ENCODE results near the gene ANGPTL4. TPM values are rescaled to one million over a fixed set of nuclear protein-coding genes. Genes with fewer than 3 reads are reported as not detected.
A peak's percentile ranks its signal among the peaks of the same experiment; 100 is the strongest.
"Not testable (repeated sequence)": the region's sequence is repeated elsewhere in the genome, so short reads cannot be mapped to it uniquely, and the experiment has no call there.

ANGPTL4 gene
- 0.19 TPM in 1 of 2 replicates, not detected in the other for total RNA-seq (2014; rRNA removed; shearing (Covaris generic))

- DNase-seq (ENCODE audit: low spot score) = no peak
Measured at GRCh38 chr19:8363803-8364771, at the start of gene ANGPTL4. Gene ANGPTL4 (plus strand): TSS chr19:8364155. CDS start chr19:8364322, 167 bp downstream.

- DNase-seq (ENCODE audit: low spot score) = not testable (repeated sequence)
Measured at GRCh38 chr19:8314981-8315640, 48.8 kb upstream of the ANGPTL4 start.

GRCh38 chr19:8316351-8317125, 47.4 kb upstream of the ANGPTL4 start:
- no peak for DNase-seq (ENCODE audit: low spot score)

GRCh38 chr19:8318835-8319234, 45.1 kb upstream of the ANGPTL4 start:
- DNase-seq (ENCODE audit: low spot score) = not testable (repeated sequence)

- DNase-seq (ENCODE audit: low spot score) = no peak
Measured at GRCh38 chr19:8319807-8320520, 44.0 kb upstream of the ANGPTL4 start.

- no peak for DNase-seq (ENCODE audit: low spot score)
Measured at GRCh38 chr19:8320564-8321066, 43.3 kb upstream of the ANGPTL4 start.

- peak; percentile 97 for DNase-seq (ENCODE audit: low spot score)
Measured at GRCh38 chr19:8321067-8321985, 42.6 kb upstream of the ANGPTL4 start, which contains the start of the genes NDUFA7 and RPS28. Gene NDUFA7 (minus strand): TSS chr19:8321375. CDS start chr19:8321358, 17 bp downstream. Gene RPS28 (plus strand): TSS chr19:8321496. CDS start chr19:8321531, 35 bp downstream.

GRCh38 chr19:8321986-8322637, 41.8 kb upstream of the ANGPTL4 start:
- DNase-seq (ENCODE audit: low spot score) = no peak

- DNase-seq (ENCODE audit: low spot score) = no peak
Measured at GRCh38 chr19:8322638-8322997, 41.3 kb upstream of the ANGPTL4 start.

GRCh38 chr19:8323781-8324185, 40.2 kb upstream of the ANGPTL4 start:
- DNase-seq (ENCODE audit: low spot score) = no peak

GRCh38 chr19:8324186-8325050, 39.5 kb upstream of the ANGPTL4 start:
- no peak for DNase-seq (ENCODE audit: low spot score)

GRCh38 chr19:8325454-8325853, 38.5 kb upstream of the ANGPTL4 start:
- no peak for DNase-seq (ENCODE audit: low spot score)

GRCh38 chr19:8329996-8330395, 34.0 kb upstream of the ANGPTL4 start:
- no peak for DNase-seq (ENCODE audit: low spot score)

GRCh38 chr19:8331263-8331845, 32.6 kb upstream of the ANGPTL4 start:
- DNase-seq (ENCODE audit: low spot score) = no peak

GRCh38 chr19:8332976-8333766, 30.8 kb upstream of the ANGPTL4 start:
- DNase-seq (ENCODE audit: low spot score) = no peak

- DNase-seq (ENCODE audit: low spot score) = no peak
Measured at GRCh38 chr19:8333767-8334457, 30.0 kb upstream of the ANGPTL4 start.
